Adrenal gland (tissue), 12 donors: ENCODE data around the gene NAGLU. TPM values are rescaled to one million over a fixed set of nuclear protein-coding genes. Genes with fewer than 3 reads are reported as not detected.
"Not testable (repeated sequence)": the region's sequence is repeated elsewhere in the genome, so short reads cannot be mapped to it uniquely, and the experiment has no call there.

Experiments used
- DNase-seq, 7 donors: peaks; one replicate each; pipeline ENCODE4 v3.0.0-alpha.2; 2019 to 2020
- H3K27ac ChIP-seq, 5 donors: fragments of 200-600 bp; sonication (generic) in 4 of 5; 1 replicate in 3 of 5; 2 replicates in 2 of 5; pipeline versions ENCODE4 v1.5.1 to v1.8.0; 2016 to 2020; ENCODE audit warnings: mild to moderate bottlenecking in 1 of 5
- H3K27me3 ChIP-seq: fragments of 200-600 bp; 2 replicates; pipeline ENCODE4 v1.8.0; 2021
- H3K36me3 ChIP-seq, 2 donors: fragments of 200-600 bp; replicated peaks in 1 of 2; 1 replicate in 1 of 2; 2 replicates in 1 of 2; pipeline versions ENCODE4 v1.5.1 to v1.8.0; 2018 to 2022
- H3K4me1 ChIP-seq, 2 donors: fragments of 200-600 bp; replicated peaks in 1 of 2; 1 replicate in 1 of 2; 2 replicates in 1 of 2; pipeline versions ENCODE4 v1.5.1 to v1.8.0; 2018 to 2021
- H3K4me3 ChIP-seq, 4 donors: fragments of 200-600 bp; sonication (generic) in 3 of 4; one replicate each; pipeline ENCODE4 v1.5.1; 2016 to 2018
- H3K9me3 ChIP-seq, 3 donors: fragments of 200-600 bp; sonication (generic) in 1 of 3; replicated peaks in 1 of 3; 1 replicate in 2 of 3; 2 replicates in 1 of 3; pipeline versions ENCODE4 v1.5.1 to v1.8.0; 2016 to 2021
- CTCF ChIP-seq, 6 experiments: fragments of 450-650 bp in 4 of 6; fragments of 200-600 bp in 2 of 6; sonication (generic) in 1 of 6; IDR thresholded peaks; 1 replicate in 5 of 6; 2 replicates in 1 of 6; pipeline versions ENCODE4 v1.5.1 to v1.8.0; 2016 to 2021; ENCODE audit warnings: antibody characterized with exemption in 6 of 6, mild to moderate bottlenecking in 2 of 6, moderate library complexity in 1 of 6
- POLR2A ChIP-seq, 2 donors: fragments of 450-650 bp; IDR thresholded peaks; one replicate each; pipeline ENCODE4 v1.6.1; 2017; ENCODE audit warnings: antibody characterized with exemption in 2 of 2, mild to moderate bottlenecking in 2 of 2, moderate library complexity in 1 of 2
- WGBS, 4 donors: extraction: QIAGEN DNeasy Blood & Tissue Kit in 2 of 4; methylation state at CpG; one replicate each; pipeline versions ENCODE4 v1.1.5 to v1.1.7; 2013 to 2017; 5-methylcytosine and 5-hydroxymethylcytosine counted together
- intact Hi-C, 2 donors: fragments of 100-400 bp; cut with DNase I; formaldehyde crosslinking; loops; one replicate each; pipeline versions ENCODE4 v1.14.1 to v1.15.0; 2022 to 2023
- polyA plus RNA-seq, 3 donors: library from polyadenylated mRNA; stranded (reverse); fragments of 200-250 nt in 2 of 3; fragments of 350-450 nt in 1 of 3; fragmentation: Illumina TruSeq in 1 of 3; extraction: RNeasy Lipid Tissue Mini Kit (QIAGEN cat#74804) in 1 of 3; gene quantifications; one replicate each; pipeline ENCODE4 v1.2.3, GENCODE V29; 2013 to 2014
- total RNA-seq, 9 donors: library from RNA; depleted of rRNA in 4 of 9; stranded (reverse); fragments of >200 nt in 4 of 9; fragments of 120-200 nt in 1 of 9; fragmentation: NEBNext Ultra II Directional in 1 of 9; extraction: Animal tissue kit (Norgen Biotek cat#: 25700) in 1 of 9; gene quantifications; one replicate each; pipeline versions ENCODE4 v1.1.0 to v1.2.4, GENCODE V29; 2013 to 2023
- donor health status: healthy with polysubstance abuse.
- donor health status: Bipolar disorder and iron deficiency.
- donor health status: DM: yes; HTN: yes; CAD: no.
- donor health status: DM: no; HTN: no; CAD: no.
- donor health status: DM: no; HTN: no; CAD: no.
- donor health status: DM: yes; HTN: yes; CAD: no.

NAGLU gene
- total and polyA plus RNA-seq, 12 donors: 12.4 to 115 (median 58.5) TPM

DNA sequence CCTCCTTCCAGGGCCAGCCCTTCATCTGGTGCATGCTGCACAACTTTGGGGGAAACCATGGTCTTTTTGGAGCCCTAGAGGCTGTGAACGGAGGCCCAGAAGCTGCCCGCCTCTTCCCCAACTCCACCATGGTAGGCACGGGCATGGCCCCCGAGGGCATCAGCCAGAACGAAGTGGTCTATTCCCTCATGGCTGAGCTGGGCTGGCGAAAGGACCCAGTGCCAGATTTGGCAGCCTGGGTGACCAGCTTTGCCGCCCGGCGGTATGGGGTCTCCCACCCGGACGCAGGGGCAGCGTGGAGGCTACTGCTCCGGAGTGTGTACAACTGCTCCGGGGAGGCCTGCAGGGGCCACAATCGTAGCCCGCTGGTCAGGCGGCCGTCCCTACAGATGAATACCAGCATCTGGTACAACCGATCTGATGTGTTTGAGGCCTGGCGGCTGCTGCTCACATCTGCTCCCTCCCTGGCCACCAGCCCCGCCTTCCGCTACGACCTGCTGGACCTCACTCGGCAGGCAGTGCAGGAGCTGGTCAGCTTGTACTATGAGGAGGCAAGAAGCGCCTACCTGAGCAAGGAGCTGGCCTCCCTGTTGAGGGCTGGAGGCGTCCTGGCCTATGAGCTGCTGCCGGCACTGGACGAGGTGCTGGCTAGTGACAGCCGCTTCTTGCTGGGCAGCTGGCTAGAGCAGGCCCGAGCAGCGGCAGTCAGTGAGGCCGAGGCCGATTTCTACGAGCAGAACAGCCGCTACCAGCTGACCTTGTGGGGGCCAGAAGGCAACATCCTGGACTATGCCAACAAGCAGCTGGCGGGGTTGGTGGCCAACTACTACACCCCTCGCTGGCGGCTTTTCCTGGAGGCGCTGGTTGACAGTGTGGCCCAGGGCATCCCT is 7.4 kb downstream of the NAGLU start:
- intact Hi-C loops: no loop called here
- peaks cover 0 to 45% of the 10 kb centered on the region in 2 donors for H3K36me3 ChIP-seq
- no peak for TF ChIP-seq CTCF (IDR thresholded peaks at IDR 0.05)
- TF ChIP-seq POLR2A (IDR thresholded peaks at IDR 0.05): no peak
- no peak overlapping the region for H3K4me3 ChIP-seq
- DNase-seq: peak in 1 of 7 donors; percentile 25
- no peaks in the 10 kb centered on the region for H3K27me3 ChIP-seq
- peaks cover 5 to 6% of the 10 kb centered on the region in 2 donors for H3K4me1 ChIP-seq
- no peaks in the 10 kb centered on the region for H3K9me3 ChIP-seq
- no peak overlapping the region for H3K27ac ChIP-seq
- 93 to 97% (median 94%) methylated on average over 15 to 39 of the region's 39 CpGs for WGBS, 4 donors

GRCh38 chr17:42544874-42545283 is 8.8 kb downstream of the NAGLU start:
- no peaks in the 10 kb centered on the region for H3K9me3 ChIP-seq
- 55 to 73% (median 68%) methylated on average over 8 of the region's 8 CpGs for WGBS, 4 donors
- TF ChIP-seq POLR2A (IDR thresholded peaks at IDR 0.05) (no peak), CTCF (IDR thresholded peaks at IDR 0.05) (no peak)

DNA sequence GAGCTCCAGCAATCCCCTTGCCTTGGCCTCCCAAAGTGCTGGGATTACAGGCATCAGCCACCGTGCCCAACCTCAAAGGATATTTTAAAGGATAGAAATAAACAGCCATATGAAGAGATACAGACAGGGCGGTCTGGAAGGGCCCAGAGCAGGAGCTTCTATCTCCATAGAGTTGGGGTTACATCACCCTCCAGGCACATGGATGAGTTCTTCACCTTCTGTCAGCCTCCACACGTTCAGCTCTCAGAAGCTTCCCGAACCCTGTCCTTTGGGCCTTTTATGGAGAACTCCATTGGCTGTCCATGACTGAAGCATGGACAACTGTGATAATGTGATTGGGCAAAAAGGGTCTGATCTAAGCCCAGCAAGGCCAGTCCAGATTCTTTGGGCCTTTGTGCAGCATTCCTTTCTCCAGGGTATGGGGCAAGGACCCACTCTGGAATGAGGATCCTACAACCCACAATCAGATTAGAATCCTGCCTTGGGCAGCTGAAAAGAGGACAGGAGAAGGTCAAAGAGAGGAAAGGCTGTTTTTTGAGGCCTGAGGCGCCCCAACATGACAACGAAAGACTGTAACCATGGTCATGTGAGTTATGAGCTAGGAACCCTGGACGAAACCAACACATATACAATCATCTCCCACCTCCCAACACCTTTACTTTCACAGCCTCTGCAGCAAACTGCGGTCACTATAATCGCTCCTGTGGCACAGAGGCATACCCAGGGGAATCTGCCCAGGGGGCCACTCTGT is 9.9 kb downstream of the NAGLU start:
- H3K4me1 ChIP-seq: peaks cover 8 to 10% of the 10 kb centered on the region in 2 donors
- H3K27me3 ChIP-seq, H3K27ac ChIP-seq, H3K9me3 ChIP-seq, intact Hi-C loops, DNase-seq, H3K4me3 ChIP-seq: not testable (repeated sequence)
- WGBS, 4 donors: 84 to 89% (median 88%) methylated on average over 8 to 9 of the region's 9 CpGs
- peaks cover 0 to 28% of the 10 kb centered on the region in 2 donors for H3K36me3 ChIP-seq

More at GRCh38 chr17:42544874-42545283, 8.8 kb downstream of the NAGLU start:
- DNase-seq: no peak
- H3K4me3 ChIP-seq: no peak overlapping the region
- no peaks in the 10 kb centered on the region for H3K27me3 ChIP-seq
- H3K4me1 ChIP-seq: peaks cover 8 to 10% of the 10 kb centered on the region in 2 donors
- peaks cover 0 to 31% of the 10 kb centered on the region in 2 donors for H3K36me3 ChIP-seq
- intact Hi-C loops: no loop called here
- H3K27ac ChIP-seq: no peak overlapping the region

GRCh38 chr17:42547001-42547461 is 11.0 kb downstream of the NAGLU start:
- Histone ChIP-seq H3K27ac (no peak overlapping the region), H3K9me3 (no peaks in the 10 kb centered on the region), H3K36me3 (peaks cover 0 to 18% of the 10 kb centered on the region in 2 donors), H3K4me1 (peaks cover 8 to 10% of the 10 kb centered on the region in 2 donors), H3K4me3 (no peak overlapping the region), H3K27me3 (no peaks in the 10 kb centered on the region)
- DNase-seq: no peak
- intact Hi-C loops: no loop called here
- WGBS, 4 donors: 85 to 96% (median 88%) methylated on average over 15 to 23 of the region's 23 CpGs
- TF ChIP-seq CTCF (IDR thresholded peaks at IDR 0.05): no peak
- TF ChIP-seq POLR2A (IDR thresholded peaks at IDR 0.05): no peak
